ENCODE measurements around the gene FHOD3. TPM values are rescaled to one million over a fixed set of nuclear protein-coding genes. Genes with fewer than 3 reads are reported as not detected.
"Not testable (repeated sequence)": the region's sequence is repeated elsewhere in the genome, so short reads cannot be mapped to it uniquely, and the experiment has no call there.

The FHOD3 gene
- total RNA-seq, 2 donors from 2014 or later: 19.8 to 24.9 TPM

- no peak overlapping the region for H3K4me3 ChIP-seq
- H3K27me3 ChIP-seq (replicated peaks; ENCODE audit: insufficient read depth): no peaks in the 10 kb centered on the region
- H3K27ac ChIP-seq: no peak overlapping the region
- no peaks in the 10 kb centered on the region for H3K9me3 ChIP-seq
- TF ChIP-seq CTCF (IDR thresholded peaks at IDR 0.05): no peak
- H3K4me1 ChIP-seq (ENCODE audit: control insufficient read depth in 1 of 2, low read depth in 2 of 2): peaks cover 0 to 21% of the 10 kb centered on the region in 2 donors
- ATAC-seq (ENCODE audit: insufficient number of reproducible peaks, low FRiP score, low read depth) (no peak), DNase-seq (ENCODE audit: low spot score) (no peak)
- H3K36me3 ChIP-seq: no peaks in the 10 kb centered on the region
Observed at GRCh38 chr18:36459786-36460185, 162.3 kb downstream of the FHOD3 start.

- Histone ChIP-seq H3K36me3 (no peaks in the 10 kb centered on the region), H3K4me1 (ENCODE audit: control insufficient read depth in 1 of 2, low read depth in 2 of 2) (peaks cover 0 to 21% of the 10 kb centered on the region in 2 donors), H3K4me3 (no peak overlapping the region), H3K27me3 (replicated peaks; ENCODE audit: insufficient read depth) (no peaks in the 10 kb centered on the region), H3K9me3 (no peaks in the 10 kb centered on the region), H3K27ac (no peak overlapping the region)
- ATAC-seq (ENCODE audit: insufficient number of reproducible peaks, low FRiP score, low read depth) (no peak), DNase-seq (ENCODE audit: low spot score) (no peak)
- no peak for TF ChIP-seq CTCF (IDR thresholded peaks at IDR 0.05)
Observed at GRCh38 chr18:36460324-36460850, 162.9 kb downstream of the FHOD3 start.

- no peak for TF ChIP-seq CTCF (IDR thresholded peaks at IDR 0.05)
- Histone ChIP-seq H3K4me1 (ENCODE audit: control insufficient read depth in 1 of 2, low read depth in 2 of 2) (peaks cover 0 to 21% of the 10 kb centered on the region in 2 donors), H3K27me3 (replicated peaks; ENCODE audit: insufficient read depth) (no peaks in the 10 kb centered on the region), H3K9me3 (no peaks in the 10 kb centered on the region), H3K27ac (no peak overlapping the region), H3K4me3 (no peak overlapping the region), H3K36me3 (no peaks in the 10 kb centered on the region)
- ATAC-seq (ENCODE audit: insufficient number of reproducible peaks, low FRiP score, low read depth) (no peak), DNase-seq (ENCODE audit: low spot score) (no peak)
Observed at GRCh38 chr18:36460854-36461253, 163.3 kb downstream of the FHOD3 start.

GRCh38 chr18:36461551-36461987, 164.1 kb downstream of the FHOD3 start:
- no peak for TF ChIP-seq CTCF (IDR thresholded peaks at IDR 0.05)
- DNase-seq (ENCODE audit: low spot score): no peak
- no peaks in the 10 kb centered on the region for H3K27me3 ChIP-seq (replicated peaks; ENCODE audit: insufficient read depth)
- no peak for ATAC-seq (ENCODE audit: insufficient number of reproducible peaks, low FRiP score, low read depth)
- H3K4me3 ChIP-seq: peak overlapping the region; percentile 39
- peaks cover 0 to 21% of the 10 kb centered on the region in 2 donors for H3K4me1 ChIP-seq (ENCODE audit: control insufficient read depth in 1 of 2, low read depth in 2 of 2)
- H3K27ac ChIP-seq: peak overlapping the region in 1 of 2 donors; percentile 17
- no peaks in the 10 kb centered on the region for H3K36me3 ChIP-seq
- H3K9me3 ChIP-seq: no peaks in the 10 kb centered on the region

GRCh38 chr18:36463516-36463915, 166.0 kb downstream of the FHOD3 start:
- not testable (repeated sequence) for H3K4me3 ChIP-seq; H3K9me3 ChIP-seq; H3K36me3 ChIP-seq; H3K27me3 ChIP-seq (replicated peaks; ENCODE audit: insufficient read depth); DNase-seq (ENCODE audit: low spot score); ATAC-seq (ENCODE audit: insufficient number of reproducible peaks, low FRiP score, low read depth); H3K27ac ChIP-seq
- peaks cover 0 to 15% of the 10 kb centered on the region in 2 donors for H3K4me1 ChIP-seq (ENCODE audit: control insufficient read depth in 1 of 2, low read depth in 2 of 2)

- Histone ChIP-seq H3K27ac (no peak overlapping the region), H3K4me1 (ENCODE audit: control insufficient read depth in 1 of 2, low read depth in 2 of 2) (peaks cover 0 to 17% of the 10 kb centered on the region in 2 donors), H3K4me3 (no peak overlapping the region), H3K9me3 (no peaks in the 10 kb centered on the region), H3K36me3 (no peaks in the 10 kb centered on the region), H3K27me3 (replicated peaks; ENCODE audit: insufficient read depth) (no peaks in the 10 kb centered on the region)
- DNase-seq (ENCODE audit: low spot score): no peak
- ATAC-seq (ENCODE audit: insufficient number of reproducible peaks, low FRiP score, low read depth): no peak
- no peak for TF ChIP-seq CTCF (IDR thresholded peaks at IDR 0.05)
Observed at GRCh38 chr18:36464126-36464651, 166.7 kb downstream of the FHOD3 start.
